Measurements from ENCODE around the gene ATP8B4.

ATP8B4 gene

DNA sequence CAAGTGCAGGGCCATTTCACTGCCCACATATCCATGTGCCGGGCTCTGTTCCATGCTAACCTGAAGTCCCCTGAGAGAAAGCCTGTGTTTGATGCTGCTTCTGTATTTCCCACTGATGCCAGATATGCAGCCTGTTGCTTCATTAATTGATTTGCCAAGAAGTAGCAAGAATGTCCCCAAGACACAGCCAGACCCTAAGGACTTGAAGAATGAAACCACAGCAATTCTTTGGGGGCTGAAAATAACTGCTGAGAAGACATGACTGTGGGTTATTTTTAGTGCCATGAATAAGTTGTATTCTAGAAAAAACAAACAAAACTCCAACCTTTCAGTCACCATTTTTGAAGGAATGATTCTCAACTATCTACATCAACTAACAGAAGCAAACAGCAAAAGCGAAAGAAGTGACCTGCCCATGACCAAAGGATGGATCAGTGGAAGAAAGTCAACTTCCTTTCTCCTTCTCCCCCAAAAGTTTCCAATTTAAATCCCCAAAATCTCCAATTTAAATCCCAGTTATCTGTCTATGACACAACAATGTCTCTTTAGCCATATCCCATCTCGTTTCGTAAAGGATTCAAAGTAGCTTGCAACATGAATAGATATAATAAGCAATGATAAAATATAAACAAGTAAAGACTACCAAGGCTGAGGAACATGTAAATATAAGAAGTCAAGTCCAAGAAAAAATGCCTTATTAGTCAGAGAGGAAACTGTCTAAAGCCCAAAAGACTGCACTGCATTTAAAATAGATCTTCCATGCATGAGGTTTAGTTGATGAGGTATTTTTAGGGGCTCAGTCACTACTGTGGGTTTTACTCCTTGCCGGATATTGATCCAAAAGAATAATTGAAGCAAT lies 271.4 kb downstream of the ATP8B4 start:
- DNase-seq: no peak

GRCh38 chr15:49844390-49844789 lies 274.6 kb downstream of the ATP8B4 start:
- no peak for DNase-seq

- no peak for DNase-seq
Observed at GRCh38 chr15:49843725-49844124, 275.3 kb downstream of the ATP8B4 start.

GRCh38 chr15:49842031-49842730 lies 276.9 kb downstream of the ATP8B4 start:
- no peak for DNase-seq

DNA sequence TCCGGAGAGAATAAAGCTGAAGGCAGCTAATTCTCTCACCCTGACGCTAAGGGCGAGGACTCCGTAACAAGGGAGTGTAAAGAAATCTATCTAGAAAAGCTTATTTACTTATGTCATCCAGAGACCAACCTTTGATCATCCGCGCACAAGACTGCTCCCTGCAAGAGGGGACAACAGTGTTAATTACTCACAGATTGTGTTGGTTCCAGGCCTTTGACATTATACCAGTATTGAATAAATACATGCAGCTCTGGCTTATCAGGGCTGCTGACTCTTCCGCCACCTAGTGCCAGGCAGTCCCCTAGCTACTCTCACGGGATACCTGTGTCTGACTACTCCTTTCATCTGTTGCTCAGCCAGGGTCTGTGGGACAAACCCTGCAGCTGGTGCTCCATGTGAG lies 286.5 kb downstream of the ATP8B4 start:
- DNase-seq: no peak

GRCh38 chr15:49831206-49831965 lies 287.6 kb downstream of the ATP8B4 start:
- no peak for DNase-seq

DNA sequence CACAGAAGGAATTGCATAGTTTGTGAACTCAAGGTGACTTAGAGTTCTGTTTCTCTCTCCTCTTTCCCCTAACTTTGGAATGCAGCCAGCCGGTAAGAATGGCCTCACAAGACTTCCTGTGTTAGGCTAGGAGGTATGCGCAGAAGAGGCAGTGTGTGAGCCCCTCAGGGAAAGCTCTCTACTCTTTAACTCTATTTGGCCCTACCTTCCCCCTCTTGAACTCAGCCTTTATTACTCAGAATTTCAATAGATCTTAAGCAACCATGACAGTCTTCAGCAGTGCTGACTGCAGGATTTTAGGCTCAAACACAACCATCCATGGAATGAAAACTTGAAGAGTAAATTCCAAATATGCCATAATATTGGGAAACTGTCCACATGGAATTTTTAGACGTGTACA lies 288.6 kb downstream of the ATP8B4 start:
- no peak for DNase-seq

GRCh38 chr15:49827311-49827710 lies 291.7 kb downstream of the ATP8B4 start:
- no peak for DNase-seq

GRCh38 chr15:49826640-49827234 lies 292.3 kb downstream of the ATP8B4 start:
- DNase-seq: no peak

DNA sequence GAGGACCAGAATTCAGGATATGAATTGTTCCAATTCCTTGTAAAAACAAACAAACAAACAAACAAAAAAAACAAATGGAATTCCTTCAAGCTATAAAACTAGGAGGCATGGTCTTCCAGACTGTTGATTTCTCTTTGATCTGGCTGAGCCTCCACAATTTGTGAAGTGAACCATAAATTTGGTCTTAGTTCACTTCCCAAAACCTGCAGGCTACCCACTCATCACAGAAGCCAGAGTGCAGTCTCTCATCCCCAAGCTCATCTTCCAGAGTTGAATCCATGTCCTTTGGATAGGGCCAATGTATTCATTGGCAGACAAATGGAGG lies 294.3 kb downstream of the ATP8B4 start:
- no peak for DNase-seq

GRCh38 chr15:49823987-49824774 lies 294.9 kb downstream of the ATP8B4 start:
- no peak for DNase-seq

- DNase-seq: no peak
Observed at GRCh38 chr15:49817100-49817499, 301.9 kb downstream of the ATP8B4 start.

DNA sequence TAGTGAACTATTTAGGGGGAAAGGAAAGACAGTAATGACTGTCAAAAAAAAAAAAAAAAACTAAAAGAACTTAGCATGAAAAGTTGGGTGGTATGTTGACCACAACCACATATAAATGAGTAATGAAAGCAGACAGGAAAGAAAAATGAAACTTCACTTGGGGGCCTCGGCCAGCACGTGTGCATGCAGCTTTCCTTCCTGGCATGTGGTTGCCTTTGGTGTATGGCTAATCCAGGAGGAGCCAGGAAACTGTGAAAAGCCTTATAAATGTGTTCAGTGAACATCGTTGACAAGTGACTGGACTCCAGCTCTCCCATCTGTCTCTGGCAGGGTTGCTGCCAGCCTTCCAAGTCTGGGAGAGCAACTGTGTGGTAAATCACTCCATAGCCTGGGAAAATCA lies 303.1 kb downstream of the ATP8B4 start:
- DNase-seq: no peak

- no peak for DNase-seq
Observed at GRCh38 chr15:49815526-49815925, 303.5 kb downstream of the ATP8B4 start.

- DNase-seq: no peak
Observed at GRCh38 chr15:49814709-49815108, 304.3 kb downstream of the ATP8B4 start.

- no peak for DNase-seq
Observed at GRCh38 chr15:49813625-49814024, 305.4 kb downstream of the ATP8B4 start.

GRCh38 chr15:49810720-49811119 lies 308.3 kb downstream of the ATP8B4 start:
- DNase-seq: no peak

DNA sequence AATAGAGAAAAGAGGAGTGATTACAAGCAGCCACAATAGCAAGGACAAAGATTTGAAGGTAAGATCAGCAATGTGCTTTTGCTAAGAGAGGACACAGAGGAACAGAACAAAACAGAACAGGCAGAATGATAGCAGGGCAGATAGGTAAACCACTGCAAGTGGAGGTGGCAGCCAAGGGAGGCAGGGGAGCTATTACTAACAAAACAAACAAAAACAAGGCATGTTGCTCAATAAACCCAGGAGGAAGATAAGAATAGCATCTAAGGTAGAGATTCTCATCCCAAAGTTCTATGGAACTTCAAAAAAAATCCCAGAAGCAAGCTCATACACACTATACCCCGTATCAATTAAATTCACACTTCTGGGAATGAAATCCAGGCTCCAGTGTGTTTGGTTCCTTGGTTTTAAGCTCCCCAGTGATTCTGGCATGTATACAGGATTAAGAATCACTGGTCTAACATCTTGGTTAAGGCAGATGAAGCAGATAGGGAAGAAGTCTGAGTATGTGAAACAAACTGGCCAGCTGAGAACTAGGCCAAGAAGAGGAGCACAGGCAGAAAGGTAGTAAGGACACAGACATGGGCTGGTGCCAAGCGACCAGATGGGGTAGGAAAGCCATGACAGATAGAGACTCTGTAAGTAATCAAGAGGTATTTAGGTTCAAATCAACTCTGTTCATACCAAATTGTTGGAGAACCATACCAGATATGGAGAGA lies 309.0 kb downstream of the ATP8B4 start:
- DNase-seq: no peak

- no peak for DNase-seq
Observed at GRCh38 chr15:49808341-49808740, 310.7 kb downstream of the ATP8B4 start.

All from hippocampal formation (tissue), 2 donors.